Activated CD4-positive, alpha-beta T cell treated with anti-CD3 and anti-CD28 coated beads, Interleukin-2, amount 10 ng/mL, durations not matched to agents 7 days and 5 days (primary cell): Measurements from ENCODE around the gene LRRC15. TPM values are rescaled to one million over a fixed set of nuclear protein-coding genes. Genes with fewer than 3 reads are reported as not detected.

Experiments
- CTCF ChIA-PET: fragments of 350-600 bp; sonication (Branson Sonifier 250); formaldehyde crosslinking; loops from one replicate; lab custom pipeline; 2021; ENCODE audit warnings: antibody characterized with exemption; lab: Charles Lee
- POLR2A ChIA-PET: fragments of 350-600 bp; sonication (Branson Sonifier 250); formaldehyde crosslinking; loops from one replicate; lab custom pipeline; 2021; ENCODE audit warnings: antibody characterized with exemption; lab: Charles Lee
- DNase-seq: peaks from one replicate; pipeline ENCODE4 v3.0.0-alpha.2; 2020
- H3K27ac Mint-ChIP-seq: one replicate; pipeline ENCODE4 v1.8.0; 2021; ENCODE audit warnings: mild to moderate bottlenecking, moderate library complexity, mixed read lengths
- H3K27me3 Mint-ChIP-seq: one replicate; pipeline ENCODE4 v1.8.0; 2021; ENCODE audit warnings: mixed read lengths
- H3K36me3 Mint-ChIP-seq: one replicate; pipeline ENCODE4 v1.8.0; 2021; ENCODE audit warnings: low read depth, mixed read lengths
- H3K4me1 Mint-ChIP-seq: one replicate; pipeline ENCODE4 v1.8.0; 2021; ENCODE audit warnings: mixed read lengths
- H3K4me3 Mint-ChIP-seq: one replicate; pipeline ENCODE4 v1.8.0; 2021; ENCODE audit warnings: mild to moderate bottlenecking, moderate library complexity, mixed read lengths
- H3K9me3 Mint-ChIP-seq: one replicate; pipeline ENCODE4 v1.8.0; 2021; ENCODE audit warnings: mixed read lengths
- total RNA-seq, 2 experiments: library from RNA; stranded (reverse); gene quantifications; one replicate each; pipeline ENCODE4 v1.2.3, GENCODE V29; 2021

The LRRC15 gene
- total RNA-seq, 2 experiments from 2014 or later, result not detected

GRCh38 chr3:194337965-194338753 is 31.4 kb downstream of the LRRC15 start:
- ChIA-PET CTCF (interaction anchor here (0.5 to 1.6 kb wide), 4 partner anchors 11 to 639 kb away, joined by 3 to 4 read pairs (median 4); no protein-coding TSS in a partner anchor), POLR2A (no interaction called here)
- no peaks in the 10 kb centered on the region for H3K36me3 Mint-ChIP-seq
- H3K27me3 Mint-ChIP-seq, result peaks cover 17% of the 10 kb centered on the region
- no peak overlapping the region for H3K27ac Mint-ChIP-seq
- no peaks in the 10 kb centered on the region for H3K9me3 Mint-ChIP-seq
- H3K4me1 Mint-ChIP-seq, result peaks cover 7% of the 10 kb centered on the region
- no peak for DNase-seq
- no peak overlapping the region for H3K4me3 Mint-ChIP-seq

GRCh38 chr3:194336601-194337355 is 32.8 kb downstream of the LRRC15 start:
- H3K4me3 Mint-ChIP-seq, result no peak overlapping the region
- CTCF ChIA-PET, result interaction anchor here (0.6 to 1.6 kb wide), 4 partner anchors 21 to 1094 kb away, joined by 3 to 4 read pairs (median 4); no protein-coding TSS in a partner anchor
- H3K4me1 Mint-ChIP-seq, result peaks cover 11% of the 10 kb centered on the region
- H3K36me3 Mint-ChIP-seq, result no peaks in the 10 kb centered on the region
- POLR2A ChIA-PET, result no interaction called here
- peak overlapping the region; percentile 54 for H3K27ac Mint-ChIP-seq
- peaks cover 20% of the 10 kb centered on the region for H3K27me3 Mint-ChIP-seq
- no peak for DNase-seq
- no peaks in the 10 kb centered on the region for H3K9me3 Mint-ChIP-seq

DNA sequence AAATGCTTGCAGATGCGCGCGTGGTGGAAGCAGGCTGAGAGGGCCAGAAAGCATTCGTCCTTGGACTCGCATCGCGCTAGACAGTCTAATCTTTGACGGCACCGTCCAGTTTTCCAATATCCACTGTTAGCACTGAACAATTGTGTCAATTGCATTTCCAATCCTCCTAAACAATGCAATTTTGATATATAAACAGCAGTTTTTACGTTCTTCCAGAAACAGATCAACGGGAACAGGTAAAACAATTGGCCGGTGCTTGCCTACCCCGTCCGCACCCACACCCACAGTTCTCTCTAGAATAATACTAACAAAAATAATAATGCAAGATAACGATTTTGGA is 35.6 kb downstream of the LRRC15 start:
- CTCF ChIA-PET, result interaction anchor here (0.6 to 2.0 kb wide), 10 partner anchors 8 to 338 kb away, joined by 3 to 11 read pairs (median 4); partner anchors contain the start of genes GP5 and LSG1
- Mint-ChIP-seq H3K27me3 (peaks cover 22% of the 10 kb centered on the region), H3K27ac (no peak overlapping the region), H3K4me3 (peak overlapping the region; percentile 71), H3K36me3 (no peaks in the 10 kb centered on the region), H3K9me3 (no peaks in the 10 kb centered on the region), H3K4me1 (peaks cover 11% of the 10 kb centered on the region)
- POLR2A ChIA-PET, result no interaction called here
- no peak for DNase-seq

GRCh38 chr3:194333212-194333980 is 36.1 kb downstream of the LRRC15 start:
- no peaks in the 10 kb centered on the region for H3K36me3 Mint-ChIP-seq
- peak; percentile 87 for DNase-seq
- ChIA-PET CTCF (interaction anchor here (0.6 to 2.0 kb wide), 10 partner anchors 9 to 338 kb away, joined by 3 to 11 read pairs (median 4); partner anchors contain the start of genes GP5 and LSG1), POLR2A (no interaction called here)
- H3K4me3 Mint-ChIP-seq, result peak overlapping the region; percentile 71
- H3K4me1 Mint-ChIP-seq, result peaks cover 11% of the 10 kb centered on the region
- no peak overlapping the region for H3K27ac Mint-ChIP-seq
- H3K27me3 Mint-ChIP-seq, result peaks cover 22% of the 10 kb centered on the region
- no peaks in the 10 kb centered on the region for H3K9me3 Mint-ChIP-seq

DNA sequence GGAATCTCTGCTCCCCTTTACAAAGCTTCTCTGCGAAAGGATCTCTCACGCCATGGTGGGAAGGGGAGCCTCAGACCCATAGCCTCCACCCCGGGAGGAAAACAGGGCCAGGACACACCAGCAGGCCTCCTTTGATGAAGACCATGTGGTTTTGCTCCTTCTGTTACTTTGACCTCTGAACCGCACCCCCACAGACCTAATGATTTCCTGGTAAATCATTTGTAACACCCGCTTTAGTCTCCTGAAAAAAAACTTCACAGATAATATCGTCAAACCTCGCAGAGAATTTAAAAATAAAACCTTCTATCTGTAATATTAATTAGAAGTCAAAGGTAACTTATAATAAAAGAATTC is 36.7 kb downstream of the LRRC15 start:
- Mint-ChIP-seq H3K4me3 (peak overlapping the region; percentile 71), H3K9me3 (no peaks in the 10 kb centered on the region), H3K27ac (no peak overlapping the region), H3K27me3 (peaks cover 22% of the 10 kb centered on the region), H3K36me3 (no peaks in the 10 kb centered on the region), H3K4me1 (peaks cover 11% of the 10 kb centered on the region)
- POLR2A ChIA-PET, result no interaction called here
- CTCF ChIA-PET, result interaction anchor here (1.0 to 1.6 kb wide), 4 partner anchors 10 to 66 kb away, joined by 3 to 5 read pairs (median 4); partner anchors contain the start of gene GP5
- no peak for DNase-seq

- ChIA-PET POLR2A (no interaction called here), CTCF (interaction anchor here (1.0 to 1.1 kb wide), 2 partner anchors 14 to 25 kb away, joined by 3 read pairs; no protein-coding TSS in a partner anchor)
- Mint-ChIP-seq H3K27ac (no peak overlapping the region), H3K36me3 (no peaks in the 10 kb centered on the region), H3K4me3 (no peak overlapping the region), H3K4me1 (peaks cover 11% of the 10 kb centered on the region), H3K9me3 (no peaks in the 10 kb centered on the region), H3K27me3 (peaks cover 22% of the 10 kb centered on the region)
- no peak for DNase-seq
Measured at GRCh38 chr3:194330579-194330978, 39.0 kb downstream of the LRRC15 start.

DNA sequence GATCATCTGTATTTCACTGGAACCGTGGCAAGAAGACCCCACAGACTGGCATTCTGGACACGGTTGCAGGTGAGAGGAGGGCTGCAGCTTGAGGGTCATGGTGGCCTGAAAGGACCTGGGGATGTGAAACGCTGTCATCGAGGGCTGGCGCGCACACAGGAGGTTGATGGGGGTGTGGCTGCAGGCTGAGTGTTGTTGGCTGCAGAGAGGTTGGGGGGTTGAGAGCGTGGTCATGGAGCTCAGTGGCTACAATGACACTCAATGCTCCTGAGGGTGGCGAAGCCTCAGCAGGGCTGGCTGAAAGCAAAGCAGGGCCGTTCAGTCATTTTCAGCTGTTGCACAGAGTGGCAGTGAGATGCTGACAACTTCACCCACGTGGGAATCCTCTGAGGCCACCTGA is 39.4 kb downstream of the LRRC15 start:
- no peak for DNase-seq
- Mint-ChIP-seq H3K36me3 (no peaks in the 10 kb centered on the region), H3K27me3 (peaks cover 22% of the 10 kb centered on the region), H3K4me1 (peaks cover 11% of the 10 kb centered on the region), H3K4me3 (no peak overlapping the region), H3K27ac (no peak overlapping the region), H3K9me3 (no peaks in the 10 kb centered on the region)
- ChIA-PET POLR2A (no interaction called here), CTCF (interaction anchor here (1.0 kb wide), 1 partner anchor 14 kb away, joined by 3 read pairs; no protein-coding TSS in a partner anchor)

GRCh38 chr3:194329583-194329965 is 40.0 kb downstream of the LRRC15 start:
- H3K27me3 Mint-ChIP-seq, result peaks cover 22% of the 10 kb centered on the region
- no peak overlapping the region for H3K4me3 Mint-ChIP-seq
- ChIA-PET POLR2A (no interaction called here), CTCF (interaction anchor here (2.0 kb wide), 1 partner anchor 14 kb away, joined by 8 read pairs; no protein-coding TSS in a partner anchor)
- no peaks in the 10 kb centered on the region for H3K36me3 Mint-ChIP-seq
- peaks cover 11% of the 10 kb centered on the region for H3K4me1 Mint-ChIP-seq
- no peak overlapping the region for H3K27ac Mint-ChIP-seq
- DNase-seq, result no peak
- no peaks in the 10 kb centered on the region for H3K9me3 Mint-ChIP-seq

DNA sequence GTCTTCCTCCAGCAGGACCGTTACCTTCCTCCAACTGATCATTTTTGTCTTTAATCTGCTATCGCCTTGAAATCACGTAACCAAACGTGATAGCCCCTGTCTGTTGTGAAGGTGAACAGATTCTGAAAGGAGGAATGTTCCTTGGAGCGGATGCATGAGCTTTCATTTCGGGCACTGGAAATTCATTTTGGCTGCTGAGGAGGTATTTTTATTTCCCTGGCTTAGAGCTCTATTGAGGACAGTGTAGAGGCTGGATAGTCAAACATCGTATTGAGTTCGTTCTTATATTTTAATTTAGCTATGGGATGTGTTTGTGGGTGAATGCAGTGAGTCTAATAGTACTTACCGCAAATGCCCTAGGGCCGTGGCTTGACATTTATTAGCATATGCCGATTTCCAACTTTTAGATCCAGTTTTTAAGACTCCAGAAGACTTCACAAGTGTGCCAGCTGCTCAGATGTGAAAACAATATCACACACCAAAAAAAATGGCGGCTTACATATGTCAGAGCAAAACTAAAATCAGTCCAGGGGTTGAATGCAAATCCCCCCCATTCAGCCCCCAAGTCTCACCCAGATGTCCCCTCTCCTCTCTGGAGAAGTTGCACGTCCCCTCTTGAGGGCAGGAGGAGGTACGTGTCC is 40.5 kb downstream of the LRRC15 start:
- CTCF ChIA-PET, result interaction anchor here (1.2 to 2.0 kb wide), 3 partner anchors 13 to 265 kb away, joined by 3 to 8 read pairs (median 5); no protein-coding TSS in a partner anchor
- no peak overlapping the region for H3K4me3 Mint-ChIP-seq
- H3K27me3 Mint-ChIP-seq, result peaks cover 20% of the 10 kb centered on the region

GRCh38 chr3:194328053-194328657 is 41.4 kb downstream of the LRRC15 start:
- no peak overlapping the region for H3K27ac Mint-ChIP-seq
- ChIA-PET CTCF (interaction anchor here (0.7 to 2.0 kb wide), 4 partner anchors 10 to 266 kb away, joined by 3 to 8 read pairs (median 4); no protein-coding TSS in a partner anchor), POLR2A (no interaction called here)
- no peak overlapping the region for H3K4me3 Mint-ChIP-seq
- no peaks in the 10 kb centered on the region for H3K9me3 Mint-ChIP-seq
- H3K4me1 Mint-ChIP-seq, result peaks cover 5% of the 10 kb centered on the region
- DNase-seq, result peak; percentile 37
- H3K36me3 Mint-ChIP-seq, result no peaks in the 10 kb centered on the region
- peaks cover 14% of the 10 kb centered on the region for H3K27me3 Mint-ChIP-seq

More for the DNA sequence above, 40.5 kb downstream of the LRRC15 start:
- Mint-ChIP-seq H3K27ac (no peak overlapping the region), H3K36me3 (no peaks in the 10 kb centered on the region), H3K9me3 (no peaks in the 10 kb centered on the region), H3K4me1 (peaks cover 10% of the 10 kb centered on the region)
- POLR2A ChIA-PET, result no interaction called here
- DNase-seq, result no peak

DNA sequence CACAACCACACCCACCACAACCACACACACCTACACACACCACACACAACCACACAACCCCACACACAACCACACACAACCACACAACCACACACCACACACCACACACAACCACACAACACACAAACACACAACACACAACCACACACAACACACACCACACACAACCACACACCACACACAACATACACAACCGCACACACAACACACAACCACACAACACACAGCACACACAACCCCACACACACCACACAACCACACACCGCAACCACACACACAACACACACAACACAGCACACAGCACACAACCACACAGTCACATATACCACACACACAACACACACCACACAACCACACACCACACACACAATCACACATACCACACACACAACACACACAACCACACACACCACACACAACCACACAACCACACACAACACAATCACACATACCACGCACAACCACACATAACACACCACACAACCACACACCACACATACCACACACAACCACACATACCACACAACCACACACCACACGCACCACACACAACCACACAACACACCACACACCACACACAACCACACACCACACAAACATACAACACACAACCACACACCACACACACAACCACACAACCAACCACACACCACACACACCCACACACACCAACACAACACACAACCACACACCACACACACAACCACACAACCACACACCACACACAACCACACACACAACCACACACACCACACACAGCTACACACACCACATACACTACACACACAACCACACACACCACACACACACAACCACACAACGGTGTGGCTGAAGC is 42.1 kb downstream of the LRRC15 start:
- ChIA-PET CTCF (interaction anchor here (0.7 to 2.0 kb wide), 3 partner anchors 11 to 267 kb away, joined by 3 to 8 read pairs (median 5); no protein-coding TSS in a partner anchor), POLR2A (no interaction called here)
- Mint-ChIP-seq H3K36me3 (no peaks in the 10 kb centered on the region), H3K4me1 (peaks cover 1% of the 10 kb centered on the region), H3K9me3 (no peaks in the 10 kb centered on the region), H3K27me3 (peaks cover 8% of the 10 kb centered on the region), H3K27ac (no peak overlapping the region), H3K4me3 (no peak overlapping the region)
- DNase-seq, result no peak
